Vagina (tissue), 2 donors: ENCODE results near the gene G2E3.

Experiments
- CTCF ChIP-seq, 3 experiments: fragments of 450-650 bp in 2 of 3; fragments of 200-600 bp in 1 of 3; sonication (generic) in 1 of 3; IDR thresholded peaks; one replicate each; pipeline ENCODE4 v1.5.1; 2017 to 2019; ENCODE audit warnings: antibody characterized with exemption in 3 of 3, mild to moderate bottlenecking in 2 of 3, moderate library complexity in 2 of 3
- POLR2AphosphoS5 ChIP-seq, 2 donors: sonication (generic); formaldehyde crosslinking; IDR thresholded peaks; one replicate each; pipeline ENCODE4 v1.9.0; 2017; ENCODE audit warnings: antibody characterized with exemption in 2 of 2, mild to moderate bottlenecking in 2 of 2, low read depth in 1 of 2; ENCODE audit not compliant: insufficient read depth in 1 of 2

DNA sequence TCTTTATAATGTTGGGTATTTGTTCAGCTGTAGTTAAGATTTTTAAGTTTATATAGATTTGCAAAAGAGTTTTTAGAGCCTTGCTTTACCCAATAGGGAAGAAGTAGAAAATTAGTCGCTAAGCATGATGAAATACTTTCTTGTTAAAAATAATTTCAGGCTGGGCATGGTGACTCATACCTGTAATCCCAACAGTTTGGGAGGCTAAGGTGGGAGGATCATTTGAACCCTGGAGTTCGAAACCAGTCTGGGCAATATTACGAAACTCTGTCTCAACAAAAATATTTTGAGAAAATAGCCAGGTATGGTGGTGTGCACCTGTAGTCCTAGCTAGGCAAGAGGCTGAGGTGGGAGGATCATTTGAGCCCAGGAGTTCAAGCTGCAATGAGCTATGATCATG, 44.4 kb downstream of the G2E3 start:
- TF ChIP-seq CTCF (IDR thresholded peaks at IDR 0.05) (no peak), POLR2AphosphoS5 (IDR thresholded peaks at IDR 0.05; ENCODE audit: insufficient read depth in 1 of 2, low read depth in 1 of 2) (no peak)
